WERI-Rb-1 (cell line): ENCODE measurements around the gene PRR27.

ENCODE experiments used
- DNase-seq: peaks from one replicate; pipeline ENCODE4 v3.0.0-alpha.2; 2020
- H3K27ac ChIP-seq: fragments of 250-450 bp; sonication (Bioruptor Pico); 2 replicates; pipeline ENCODE4 v1.5.1; 2020; ENCODE audit warnings: mild to moderate bottlenecking, moderate library complexity
- H3K27me3 ChIP-seq: fragments of 250-450 bp; sonication (Bioruptor Pico); 2 replicates; pipeline ENCODE4 v1.5.1; 2021; ENCODE audit warnings: mild to moderate bottlenecking, low read depth, moderate library complexity; ENCODE audit not compliant: insufficient read depth, severe bottlenecking
- H3K36me3 ChIP-seq: fragments of 250-450 bp; sonication (Bioruptor Pico); 2 replicates; pipeline ENCODE4 v1.5.1; 2020; ENCODE audit warnings: mild to moderate bottlenecking, moderate library complexity
- H3K4me3 ChIP-seq: 2 replicates; pipeline ENCODE4 v1.5.1; 2011; ENCODE audit warnings: low read depth, mild to moderate bottlenecking, control low read depth, low read length
- H3K9me3 ChIP-seq: fragments of 250-450 bp; sonication (Bioruptor Pico); 2 replicates; pipeline ENCODE4 v1.5.1; 2021; ENCODE audit warnings: mild to moderate bottlenecking, moderate library complexity; ENCODE audit not compliant: severe bottlenecking
- CTCF ChIP-seq: IDR thresholded peaks from 2 replicates; pipeline ENCODE4 v1.5.1; 2011; ENCODE audit warnings: low read depth, mild to moderate bottlenecking, control low read depth, inconsistent platforms, low read length

PRR27 gene

GRCh38 chr4:70187216-70187615 is 33.2 kb downstream of the PRR27 start:
- peak overlapping the region; percentile 41; the same call in 1 of the 2 replicates for H3K27ac ChIP-seq
- TF ChIP-seq CTCF, result no peak
- no peak for DNase-seq

GRCh38 chr4:70190579-70190978 is 36.5 kb downstream of the PRR27 start:
- H3K4me3 ChIP-seq, result no peak overlapping the region
- no peak for DNase-seq
- peaks cover 2% of the 10 kb centered on the region for H3K9me3 ChIP-seq
- H3K27me3 ChIP-seq, result no peaks in the 10 kb centered on the region
- no peaks in the 10 kb centered on the region for H3K36me3 ChIP-seq
- H3K27ac ChIP-seq, result no peak overlapping the region
- TF ChIP-seq CTCF, result no peak

More at GRCh38 chr4:70187216-70187615, 33.2 kb downstream of the PRR27 start:
- no peaks in the 10 kb centered on the region for H3K36me3 ChIP-seq
- peaks cover 2% of the 10 kb centered on the region for H3K9me3 ChIP-seq
- no peaks in the 10 kb centered on the region for H3K27me3 ChIP-seq
- H3K4me3 ChIP-seq, result no peak overlapping the region

- TF ChIP-seq CTCF, result no peak
- DNase-seq, result no peak
- H3K9me3 ChIP-seq, result peaks cover 2% of the 10 kb centered on the region
- H3K4me3 ChIP-seq, result no peak overlapping the region
- H3K36me3 ChIP-seq, result no peaks in the 10 kb centered on the region
- no peak overlapping the region for H3K27ac ChIP-seq
- no peaks in the 10 kb centered on the region for H3K27me3 ChIP-seq
Observed at GRCh38 chr4:70191647-70192046, 37.6 kb downstream of the PRR27 start.

- Histone ChIP-seq H3K36me3 (no peaks in the 10 kb centered on the region), H3K4me3 (no peak overlapping the region), H3K9me3 (peaks cover 2% of the 10 kb centered on the region), H3K27me3 (no peaks in the 10 kb centered on the region), H3K27ac (no peak overlapping the region)
- no peak for DNase-seq
- no peak for TF ChIP-seq CTCF
Observed at GRCh38 chr4:70192895-70193294, 38.9 kb downstream of the PRR27 start.

GRCh38 chr4:70195425-70195824 is 41.4 kb downstream of the PRR27 start, which contains the start of gene ODAM:
Gene ODAM (plus strand): TSS chr4:70195725. CDS start chr4:70196544, 819 bp downstream.
- peaks cover 2% of the 10 kb centered on the region for H3K9me3 ChIP-seq
- TF ChIP-seq CTCF, result no peak
- no peak within 1 kb of the TSS for H3K4me3 ChIP-seq
- no peak within 1 kb of the TSS for H3K27ac ChIP-seq
- no peaks in the 10 kb centered on the region for H3K36me3 ChIP-seq
- DNase-seq, result no peak
- H3K27me3 ChIP-seq, result no peaks in the 10 kb centered on the region

GRCh38 chr4:70196857-70197256 is 42.8 kb downstream of the PRR27 start:
- Histone ChIP-seq H3K27ac (no peak overlapping the region), H3K27me3 (no peaks in the 10 kb centered on the region), H3K4me3 (no peak overlapping the region), H3K9me3 (no peaks in the 10 kb centered on the region), H3K36me3 (no peaks in the 10 kb centered on the region)
- TF ChIP-seq CTCF, result no peak
- no peak for DNase-seq
